ENCODE results near the gene SNAI3.

SNAI3 gene

GRCh38 chr16:88706229-88706964, 20.1 kb upstream of the SNAI3 start, which contains the start of the genes CTU2 and RNF166:
TSS of gene CTU2 (plus strand) at chr16:88706503. CDS start at chr16:88706531, 28 bp downstream.
TSS of gene RNF166 (minus strand) at chr16:88706408. CDS start at chr16:88706325, 83 bp downstream.
- peak; percentile 97 for DNase-seq (ENCODE audit: insufficient read length, low spot score)

GRCh38 chr16:88705801-88706228, 19.5 kb upstream of the SNAI3 start:
- peak; percentile 57 for FAIRE-seq
- DNase-seq (ENCODE audit: insufficient read length, low spot score): peak; percentile 24

More at GRCh38 chr16:88706229-88706964, 20.1 kb upstream of the SNAI3 start, which contains the start of the genes CTU2 and RNF166:
- peak; percentile 100 for FAIRE-seq

GRCh38 chr16:88705076-88705684, 18.9 kb upstream of the SNAI3 start:
- DNase-seq (ENCODE audit: insufficient read length, low spot score) (no peak), FAIRE-seq (no peak)

GRCh38 chr16:88703486-88704309, 17.4 kb upstream of the SNAI3 start:
- DNase-seq (ENCODE audit: insufficient read length, low spot score) (no peak), FAIRE-seq (no peak)

- FAIRE-seq (no peak), DNase-seq (ENCODE audit: insufficient read length, low spot score) (no peak)
Observed at GRCh38 chr16:88702371-88703210, 16.3 kb upstream of the SNAI3 start.

- FAIRE-seq (no peak), DNase-seq (ENCODE audit: insufficient read length, low spot score) (no peak)
Observed at GRCh38 chr16:88701581-88702370, 15.5 kb upstream of the SNAI3 start.

- FAIRE-seq (peak; percentile 94), DNase-seq (ENCODE audit: insufficient read length, low spot score) (peak; percentile 93)
Observed at GRCh38 chr16:88700636-88701482, 14.6 kb upstream of the SNAI3 start.

- DNase-seq (ENCODE audit: insufficient read length, low spot score) (no peak), FAIRE-seq (no peak)
Observed at GRCh38 chr16:88700322-88700635, 14.0 kb upstream of the SNAI3 start.

- FAIRE-seq (no peak), DNase-seq (ENCODE audit: insufficient read length, low spot score) (no peak)
Observed at GRCh38 chr16:88699180-88699579, 12.9 kb upstream of the SNAI3 start.

GRCh38 chr16:88698646-88699045, 12.3 kb upstream of the SNAI3 start:
- DNase-seq (ENCODE audit: insufficient read length, low spot score) (no peak), FAIRE-seq (no peak)

GRCh38 chr16:88697831-88698615, 11.7 kb upstream of the SNAI3 start:
- DNase-seq (ENCODE audit: insufficient read length, low spot score): no peak
- FAIRE-seq: peak; percentile 26

- DNase-seq (ENCODE audit: insufficient read length, low spot score) (no peak), FAIRE-seq (peak; percentile 51)
Observed at GRCh38 chr16:88697116-88697830, 11.0 kb upstream of the SNAI3 start.

- no peak for DNase-seq (ENCODE audit: insufficient read length, low spot score)
- FAIRE-seq: no peak
Observed at GRCh38 chr16:88696441-88696840, 10.1 kb upstream of the SNAI3 start.

- DNase-seq (ENCODE audit: insufficient read length, low spot score) (no peak), FAIRE-seq (no peak)
Observed at GRCh38 chr16:88695753-88696152, 9.4 kb upstream of the SNAI3 start.

GRCh38 chr16:88695218-88695617, 8.9 kb upstream of the SNAI3 start:
- FAIRE-seq: no peak

GRCh38 chr16:88694221-88695087, 8.1 kb upstream of the SNAI3 start:
- DNase-seq (ENCODE audit: insufficient read length, low spot score): no peak
- FAIRE-seq: no peak

More at GRCh38 chr16:88695218-88695617, 8.9 kb upstream of the SNAI3 start:
- no peak for DNase-seq (ENCODE audit: insufficient read length, low spot score)
